GM12891 (cell line): ENCODE measurements around the gene MAD2L2.

ENCODE experiments used
- POLR2A ChIP-seq: IDR thresholded peaks from 2 replicates; pipeline ENCODE4 v1.6.1; 2011; ENCODE audit warnings: low read depth, low read length, control low read depth
- POLR2AphosphoS5 ChIP-seq: IDR thresholded peaks from 2 replicates; pipeline ENCODE4 v1.6.1; 2011; ENCODE audit warnings: low read depth, low read length, control low read depth
- POU2F2 ChIP-seq: IDR thresholded peaks from 2 replicates; pipeline ENCODE4 v1.6.1; 2011; ENCODE audit warnings: low read depth, mild to moderate bottlenecking, control low read depth, low read length, moderate library complexity
- SPI1 ChIP-seq: IDR thresholded peaks from 2 replicates; pipeline ENCODE4 v1.6.1; 2011; ENCODE audit warnings: low read depth, low read length, control low read depth
- TAF1 ChIP-seq: IDR thresholded peaks from 2 replicates; pipeline ENCODE4 v1.6.1; 2011; ENCODE audit warnings: low read depth, low read length, control low read depth

DNA sequence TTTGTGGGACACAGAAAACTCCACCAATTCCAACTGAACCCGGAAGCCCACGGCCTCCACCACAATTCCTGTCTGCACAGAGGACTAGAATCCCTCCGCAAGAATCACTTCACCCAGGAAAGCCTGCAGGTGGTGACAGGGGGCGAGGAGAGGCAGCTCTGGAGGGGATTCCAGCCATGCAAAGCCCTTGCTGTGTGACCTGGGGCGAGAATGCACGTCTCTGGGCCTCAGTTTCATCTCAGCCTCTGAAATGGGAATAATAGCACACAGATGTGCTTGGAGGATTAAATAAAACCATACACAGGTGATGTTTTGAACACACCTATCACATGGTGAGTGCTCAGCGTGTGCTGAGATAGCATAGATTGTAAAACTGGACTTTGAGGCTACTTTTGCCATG is 40.8 kb downstream of the MAD2L2 start:
- TF ChIP-seq TAF1 = no peak
- TF ChIP-seq POLR2A = no peak
- no peak for TF ChIP-seq POLR2AphosphoS5
- no peak for TF ChIP-seq POU2F2
- no peak for TF ChIP-seq SPI1
